Nephron progenitor cell (in vitro differentiated cells): Measurements from ENCODE around the gene RTEL1.

Experiments
- DNase-seq: peaks from one replicate; pipeline ENCODE4 v3.0.0; 2021
- H3K27ac Mint-ChIP-seq: 2 replicates; pipeline ENCODE4 v1.8.0; 2021; ENCODE audit warnings: mild to moderate bottlenecking, moderate library complexity, mixed read lengths
- H3K27me3 Mint-ChIP-seq: 2 replicates; pipeline ENCODE4 v1.8.0; 2021; ENCODE audit warnings: mild to moderate bottlenecking, low read depth, mixed read lengths; ENCODE audit not compliant: poor library complexity
- H3K36me3 Mint-ChIP-seq: 2 replicates; pipeline ENCODE4 v1.8.0; 2021; ENCODE audit warnings: low read depth, mixed read lengths
- H3K4me1 Mint-ChIP-seq: 2 replicates; pipeline ENCODE4 v1.8.0; 2021; ENCODE audit warnings: mixed read lengths
- H3K4me3 Mint-ChIP-seq: 2 replicates; pipeline ENCODE4 v1.8.0; 2021; ENCODE audit warnings: mild to moderate bottlenecking, moderate library complexity, mixed read lengths
- H3K9me3 Mint-ChIP-seq: 2 replicates; pipeline ENCODE4 v1.8.0; 2021; ENCODE audit warnings: mild to moderate bottlenecking, moderate library complexity, mixed read lengths
- TF ChIP-seq, protein P1 (sequence below): fragments of 200-600 bp; sonication (generic); IDR thresholded peaks from 2 replicates; pipeline ENCODE4 v1.5.0; 2021; ENCODE audit warnings: antibody characterized with exemption

RTEL1 gene

DNA sequence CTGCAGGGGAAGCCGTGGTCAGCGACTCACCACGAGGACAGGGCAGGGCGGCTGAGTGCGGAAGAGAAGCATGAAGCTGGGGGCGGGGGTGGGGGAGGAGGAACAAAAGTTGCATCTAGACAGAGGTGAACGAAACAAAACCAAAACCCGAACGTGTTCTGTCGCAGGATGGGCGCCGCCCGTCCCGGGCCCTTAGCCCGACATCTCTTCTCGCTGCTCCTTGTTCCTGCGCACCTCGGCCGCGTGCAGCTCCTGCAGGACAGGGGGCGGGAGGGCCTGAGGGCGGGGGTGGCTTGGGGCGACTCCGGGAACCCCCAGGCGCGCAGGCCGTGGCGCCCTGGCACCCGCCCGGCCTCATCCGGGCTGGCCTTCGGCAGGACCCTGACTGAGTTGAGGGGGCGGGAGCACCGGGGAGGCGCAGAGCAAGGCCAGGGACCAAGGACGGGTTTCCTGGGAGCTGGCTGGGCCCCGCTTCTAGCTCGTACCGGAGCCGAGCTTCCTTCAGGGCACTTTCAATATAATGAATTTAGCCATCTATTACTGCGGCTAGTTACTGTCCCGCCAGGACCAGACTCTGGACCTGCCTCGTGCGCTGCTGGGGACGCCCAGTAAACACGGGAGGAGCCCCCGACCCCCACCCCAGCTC lies 16.8 kb upstream of the RTEL1 start:
- peaks cover 26% of the 10 kb centered on the region for H3K27me3 Mint-ChIP-seq
- H3K4me3 Mint-ChIP-seq, result no peak overlapping the region
- TF ChIP-seq, protein P1, sequence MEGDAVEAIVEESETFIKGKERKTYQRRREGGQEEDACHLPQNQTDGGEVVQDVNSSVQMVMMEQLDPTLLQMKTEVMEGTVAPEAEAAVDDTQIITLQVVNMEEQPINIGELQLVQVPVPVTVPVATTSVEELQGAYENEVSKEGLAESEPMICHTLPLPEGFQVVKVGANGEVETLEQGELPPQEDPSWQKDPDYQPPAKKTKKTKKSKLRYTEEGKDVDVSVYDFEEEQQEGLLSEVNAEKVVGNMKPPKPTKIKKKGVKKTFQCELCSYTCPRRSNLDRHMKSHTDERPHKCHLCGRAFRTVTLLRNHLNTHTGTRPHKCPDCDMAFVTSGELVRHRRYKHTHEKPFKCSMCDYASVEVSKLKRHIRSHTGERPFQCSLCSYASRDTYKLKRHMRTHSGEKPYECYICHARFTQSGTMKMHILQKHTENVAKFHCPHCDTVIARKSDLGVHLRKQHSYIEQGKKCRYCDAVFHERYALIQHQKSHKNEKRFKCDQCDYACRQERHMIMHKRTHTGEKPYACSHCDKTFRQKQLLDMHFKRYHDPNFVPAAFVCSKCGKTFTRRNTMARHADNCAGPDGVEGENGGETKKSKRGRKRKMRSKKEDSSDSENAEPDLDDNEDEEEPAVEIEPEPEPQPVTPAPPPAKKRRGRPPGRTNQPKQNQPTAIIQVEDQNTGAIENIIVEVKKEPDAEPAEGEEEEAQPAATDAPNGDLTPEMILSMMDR, result no peak
- no peak overlapping the region for H3K27ac Mint-ChIP-seq
- H3K36me3 Mint-ChIP-seq, result no peaks in the 10 kb centered on the region
- H3K4me1 Mint-ChIP-seq, result peaks cover 21% of the 10 kb centered on the region
- DNase-seq, result no peak
- H3K9me3 Mint-ChIP-seq, result no peaks in the 10 kb centered on the region

DNA sequence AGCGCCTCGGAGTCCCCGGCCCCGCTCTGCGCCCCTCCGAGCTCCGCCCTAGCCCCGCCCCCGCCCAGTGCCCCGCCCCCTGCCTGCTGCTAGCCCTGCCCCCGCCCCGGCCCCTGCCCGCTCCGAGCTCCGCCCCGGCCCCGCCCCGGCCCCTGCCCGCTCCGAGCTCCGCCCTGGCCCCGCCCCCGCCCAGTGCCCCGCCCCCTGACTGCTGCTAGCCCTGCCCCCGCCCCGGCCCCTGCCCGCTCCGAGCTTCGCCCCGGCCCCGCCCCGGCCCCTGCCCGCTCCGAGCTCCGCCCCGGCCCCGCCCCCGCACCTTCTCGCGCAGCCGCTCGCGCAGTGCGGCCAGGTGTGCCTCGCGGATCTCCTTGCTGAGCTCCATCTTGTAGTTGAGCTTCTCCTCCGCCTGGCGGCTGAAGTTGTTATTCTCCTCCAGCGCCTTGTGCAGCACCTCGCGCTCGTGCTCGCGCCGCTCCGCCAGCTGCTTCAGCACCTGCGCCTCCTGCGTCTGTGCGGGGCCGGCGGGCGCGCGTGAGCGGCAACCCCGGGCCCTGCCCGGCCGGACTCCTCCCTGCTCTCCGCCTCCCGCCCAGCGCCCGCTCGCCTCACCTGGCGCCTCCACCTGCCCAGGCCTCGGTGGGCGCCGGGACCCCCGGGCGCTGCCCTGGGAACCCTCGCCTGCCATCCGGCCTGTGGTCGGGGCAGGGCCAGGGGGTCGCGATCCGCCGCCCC lies 16.2 kb upstream of the RTEL1 start:
- Mint-ChIP-seq H3K4me3 (peak overlapping the region; percentile 80), H3K4me1 (peaks cover 19% of the 10 kb centered on the region), H3K36me3 (no peaks in the 10 kb centered on the region), H3K27me3 (peaks cover 25% of the 10 kb centered on the region), H3K27ac (no peak overlapping the region), H3K9me3 (no peaks in the 10 kb centered on the region)
- DNase-seq, result peak; percentile 97
- TF ChIP-seq, protein P1, result peak; percentile 15

DNA sequence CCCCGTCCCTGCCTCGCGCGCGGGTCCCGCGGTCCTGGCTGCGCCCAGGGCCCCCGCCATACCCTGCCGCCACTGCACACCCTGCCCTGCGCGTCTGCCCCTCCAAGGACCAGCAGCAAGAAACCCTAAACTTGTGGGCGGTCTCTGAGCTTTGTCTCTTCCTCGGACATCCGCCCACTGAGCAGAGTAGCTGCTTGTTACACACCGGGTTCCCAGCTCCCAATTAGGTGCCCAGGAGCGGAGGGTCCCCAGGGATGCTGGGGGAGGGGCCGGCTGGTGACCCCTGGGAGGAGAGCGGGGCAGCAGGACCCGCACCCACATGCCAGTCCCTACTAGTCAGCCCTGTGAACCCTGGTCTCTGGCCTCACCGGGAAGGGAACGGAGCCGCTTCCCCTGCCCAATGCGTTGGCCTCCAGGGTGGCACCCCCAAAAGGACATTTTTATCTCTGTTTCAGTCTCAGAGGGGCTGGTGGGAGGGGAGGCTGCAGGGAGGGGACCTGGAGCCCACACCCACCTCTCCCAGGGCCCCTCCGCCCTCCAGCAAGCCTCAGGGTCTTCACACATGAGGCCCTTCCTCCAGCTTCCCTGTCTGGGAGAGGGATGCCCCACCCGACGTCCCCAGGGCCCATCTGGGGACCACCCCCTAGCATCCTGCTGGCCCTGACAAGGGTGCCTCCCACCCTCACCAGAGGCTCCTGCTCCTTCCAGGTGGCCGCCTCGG lies 15.4 kb upstream of the RTEL1 start:
- DNase-seq, result peak; percentile 44
- H3K9me3 Mint-ChIP-seq, result no peaks in the 10 kb centered on the region
- peaks cover 23% of the 10 kb centered on the region for H3K27me3 Mint-ChIP-seq
- H3K4me3 Mint-ChIP-seq, result peak overlapping the region; percentile 80
- peaks cover 14% of the 10 kb centered on the region for H3K4me1 Mint-ChIP-seq
- TF ChIP-seq, protein P1, result no peak
- H3K27ac Mint-ChIP-seq, result no peak overlapping the region
- H3K36me3 Mint-ChIP-seq, result no peaks in the 10 kb centered on the region

DNA sequence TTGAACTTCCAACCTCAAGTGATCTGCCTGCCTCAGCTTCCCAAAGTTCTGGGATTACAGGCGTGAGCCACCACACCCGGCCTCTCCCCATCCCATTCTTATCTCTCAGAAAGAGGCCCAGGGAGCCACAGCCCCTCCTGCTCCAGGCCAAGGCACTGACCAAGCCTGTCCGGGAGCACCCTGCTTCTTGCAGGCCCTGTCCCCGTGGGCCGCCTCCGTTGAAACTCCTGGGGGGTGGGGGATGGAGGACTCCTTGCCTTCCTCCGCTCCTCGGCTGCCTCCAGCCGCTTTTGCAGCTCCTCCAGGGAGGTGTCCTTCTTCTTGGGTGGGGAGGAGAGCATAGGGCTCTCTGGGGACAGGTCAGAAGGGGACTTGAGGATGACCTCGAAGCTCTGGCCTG lies 14.6 kb upstream of the RTEL1 start:
- H3K27ac Mint-ChIP-seq, result no peak overlapping the region
- H3K9me3 Mint-ChIP-seq, result no peaks in the 10 kb centered on the region
- TF ChIP-seq, protein P1, result no peak

DNA sequence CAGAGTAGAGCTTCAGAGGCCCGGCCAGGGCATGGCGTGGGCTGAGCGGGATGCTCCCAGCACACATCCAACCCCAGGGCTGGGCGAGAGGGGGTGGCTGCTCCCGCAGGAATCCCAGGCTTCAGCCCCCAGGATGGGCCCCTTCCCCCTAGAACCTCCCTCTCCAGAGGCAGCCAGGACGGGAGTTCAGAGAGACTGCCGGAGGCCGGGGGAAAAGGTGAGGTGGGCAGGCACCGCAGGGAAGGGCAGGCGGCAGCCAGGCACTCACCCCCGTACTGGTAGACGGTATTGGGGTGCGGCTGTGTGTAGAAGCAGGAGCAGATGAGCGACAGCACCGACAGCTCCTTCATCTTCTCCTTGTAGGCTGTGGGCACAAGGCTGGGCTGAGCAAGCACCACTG lies 14.2 kb upstream of the RTEL1 start:
- H3K36me3 Mint-ChIP-seq, result no peaks in the 10 kb centered on the region
- no peaks in the 10 kb centered on the region for H3K9me3 Mint-ChIP-seq
- peaks cover 30% of the 10 kb centered on the region for H3K27me3 Mint-ChIP-seq
- DNase-seq, result no peak
- no peak overlapping the region for H3K27ac Mint-ChIP-seq
- TF ChIP-seq, protein P1, result no peak
- H3K4me3 Mint-ChIP-seq, result peak overlapping the region; percentile 4
- H3K4me1 Mint-ChIP-seq, result peaks cover 10% of the 10 kb centered on the region

More for the DNA sequence above, 14.6 kb upstream of the RTEL1 start:
- peaks cover 26% of the 10 kb centered on the region for H3K27me3 Mint-ChIP-seq
- no peaks in the 10 kb centered on the region for H3K36me3 Mint-ChIP-seq
- peaks cover 10% of the 10 kb centered on the region for H3K4me1 Mint-ChIP-seq
- no peak for DNase-seq
- peak overlapping the region; percentile 80 for H3K4me3 Mint-ChIP-seq
